GM21529 (cell line): Measurements from ENCODE around the gene E2F4.

ENCODE experiments used
- ATAC-seq: cut with Tn5 transposase; IDR thresholded peaks from one replicate; pipeline ENCODE4 v1.9.1; 2021; ENCODE audit not compliant: unreplicated experiment

Gene E2F4

GRCh38 chr16:67207249-67208091 lies 15.5 kb downstream of the E2F4 start:
- ATAC-seq, result no peak

- ATAC-seq, result no peak
These were observed 16.4 kb downstream of the E2F4 start for GRCh38 chr16:67208154-67208896.

- no peak for ATAC-seq
These were observed 17.6 kb downstream of the E2F4 start for GRCh38 chr16:67209565-67209964.

GRCh38 chr16:67210069-67210937 lies 18.3 kb downstream of the E2F4 start:
- no peak for ATAC-seq

- ATAC-seq, result no peak
These were observed 19.7 kb downstream of the E2F4 start for GRCh38 chr16:67211674-67212073.

GRCh38 chr16:67212766-67213165 lies 20.8 kb downstream of the E2F4 start:
- ATAC-seq, result no peak

GRCh38 chr16:67213197-67214019 lies 21.5 kb downstream of the E2F4 start:
- ATAC-seq, result no peak

- no peak for ATAC-seq
These were observed 23.8 kb downstream of the E2F4 start for GRCh38 chr16:67215706-67216105.

- ATAC-seq, result no peak
These were observed 24.9 kb downstream of the E2F4 start for GRCh38 chr16:67216612-67217490.

- no peak for ATAC-seq
These were observed 32.0 kb downstream of the E2F4 start for GRCh38 chr16:67223992-67224391.

- ATAC-seq, result no peak
These were observed 34.4 kb downstream of the E2F4 start for GRCh38 chr16:67226295-67226803.

- ATAC-seq, result peak; percentile 92
These were observed 35.0 kb downstream of the E2F4 start, which contains the start of gene TMEM208 for GRCh38 chr16:67226804-67227566. Gene TMEM208 (plus strand): TSS chr16:67227130. CDS start chr16:67227219, 89 bp downstream.

- ATAC-seq, result no peak
These were observed 35.6 kb downstream of the E2F4 start for GRCh38 chr16:67227567-67227921.

GRCh38 chr16:67228034-67228785 lies 36.3 kb downstream of the E2F4 start:
- no peak for ATAC-seq

- ATAC-seq, result no peak
These were observed 37.0 kb downstream of the E2F4 start for GRCh38 chr16:67228905-67229304.

- no peak for ATAC-seq
These were observed 38.2 kb downstream of the E2F4 start for GRCh38 chr16:67229906-67230808.
